Small intestine (tissue), 7 donors: ENCODE data around the gene ERAP2. TPM values are rescaled to one million over a fixed set of nuclear protein-coding genes. Genes with fewer than 3 reads are reported as not detected.

ENCODE experiments used
- DNase-seq, 2 donors: peaks; one replicate each; pipeline versions ENCODE4 v3.0.0 to v3.0.0-alpha.2; 2013
- FAIRE-seq: peaks from 2 replicates; lab custom pipeline; 2012; peaks lifted over from hg19 to GRCh38; lab: Jason Lieb, UNC
- H3K27ac ChIP-seq, 3 donors: one replicate each; pipeline ENCODE4 v1.5.1; 2013; ENCODE audit warnings: low read length in 2 of 3, mild to moderate bottlenecking in 2 of 3, control low read depth in 1 of 3, inconsistent platforms in 1 of 3, low read depth in 1 of 3, moderate library complexity in 1 of 3
- H3K27me3 ChIP-seq, 3 donors: one replicate each; pipeline ENCODE4 v1.6.1; 2013; ENCODE audit warnings: low read length in 3 of 3, inconsistent platforms in 1 of 3; ENCODE audit not compliant: control insufficient read depth in 3 of 3, insufficient read depth in 3 of 3
- H3K36me3 ChIP-seq, 3 donors: one replicate each; pipeline ENCODE4 v1.6.1; 2013; ENCODE audit warnings: low read length in 3 of 3, inconsistent platforms in 1 of 3, low read depth in 1 of 3, mild to moderate bottlenecking in 1 of 3, moderate library complexity in 1 of 3; ENCODE audit not compliant: control insufficient read depth in 3 of 3, insufficient read depth in 2 of 3
- H3K4me1 ChIP-seq, 3 donors: one replicate each; pipeline ENCODE4 v1.6.1; 2013; ENCODE audit warnings: low read length in 2 of 3, inconsistent platforms in 1 of 3, low read depth in 1 of 3, mild to moderate bottlenecking in 1 of 3, moderate library complexity in 1 of 3; ENCODE audit not compliant: control insufficient read depth in 3 of 3, insufficient read depth in 2 of 3
- H3K4me3 ChIP-seq, 3 donors: one replicate each; pipeline ENCODE4 v1.5.1; 2013; ENCODE audit warnings: low read length in 3 of 3, control low read depth in 1 of 3, inconsistent platforms in 1 of 3, low read depth in 1 of 3, mild to moderate bottlenecking in 1 of 3, moderate library complexity in 1 of 3
- H3K9me3 ChIP-seq, 2 donors: one replicate each; pipeline ENCODE4 v1.6.1; 2013; ENCODE audit warnings: low read depth in 1 of 2, low read length in 1 of 2; ENCODE audit not compliant: control insufficient read depth in 2 of 2, insufficient read depth in 1 of 2
- WGBS, 3 donors: extraction: QIAGEN DNeasy Blood & Tissue Kit; methylation state at CpG; one replicate each; pipeline ENCODE4 v1.1.7; 2013; 5-methylcytosine and 5-hydroxymethylcytosine counted together
- polyA plus RNA-seq, 4 donors: library from polyadenylated mRNA; stranded (reverse) in 3 of 4; unstranded in 1 of 4; fragments of 200-250 nt in 3 of 4; fragments of 120-200 nt in 1 of 4; gene quantifications; one replicate each; pipeline versions ENCODE4 v1.2.1 to v1.2.3, GENCODE V29; 2013
- donor health status: healthy with polysubstance abuse.
- donor health status: control.
- donor health status: control.
- donor health status: Bipolar disorder and iron deficiency.
- donor health status: healthy.

Gene ERAP2
- polyA plus RNA-seq, 4 donors: 4.1 to 43.3 (median 6.0) TPM

GRCh38 chr5:96896806-96897205 lies 20.5 kb downstream of the ERAP2 start:
- H3K4me1 ChIP-seq: no peaks in the 10 kb centered on the region
- no peaks in the 10 kb centered on the region for H3K9me3 ChIP-seq
- H3K36me3 ChIP-seq: peaks cover 11 to 30% (median 13%) of the 10 kb centered on the region in 3 donors
- no peaks in the 10 kb centered on the region for H3K27me3 ChIP-seq
- FAIRE-seq (peak; percentile 15), DNase-seq (no peak)
- WGBS, 3 donors: 59 to 67% (median 63%) methylated on average over 3 of the region's 3 CpGs
- no peak overlapping the region for H3K4me3 ChIP-seq
- H3K27ac ChIP-seq: no peak overlapping the region

DNA sequence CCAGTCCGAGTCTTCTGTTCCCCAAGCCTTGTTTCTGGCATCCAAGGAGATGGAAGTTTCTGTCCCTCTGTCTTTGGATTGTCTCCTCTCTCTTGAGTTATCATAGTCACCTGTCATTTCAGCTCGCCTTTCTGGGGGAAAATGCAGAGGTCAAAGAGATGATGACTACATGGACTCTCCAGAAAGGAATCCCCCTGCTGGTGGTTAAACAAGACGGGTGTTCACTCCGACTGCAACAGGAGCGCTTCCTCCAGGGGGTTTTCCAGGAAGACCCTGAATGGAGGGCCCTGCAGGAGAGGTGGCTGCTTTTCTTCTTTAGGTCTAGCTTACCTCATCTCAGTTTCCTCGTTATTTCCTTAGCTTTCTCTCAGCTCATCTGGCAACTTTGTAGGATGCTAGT lies 25.1 kb downstream of the ERAP2 start:
- DNase-seq (no peak), FAIRE-seq (no peak)
- Histone ChIP-seq H3K36me3 (peaks cover 7 to 23% (median 10%) of the 10 kb centered on the region in 3 donors), H3K9me3 (no peaks in the 10 kb centered on the region), H3K27ac (no peak overlapping the region), H3K27me3 (no peaks in the 10 kb centered on the region), H3K4me3 (no peak overlapping the region), H3K4me1 (no peaks in the 10 kb centered on the region)
- WGBS, 3 donors: 83 to 84% (median 84%) methylated on average over 6 of the region's 6 CpGs

DNA sequence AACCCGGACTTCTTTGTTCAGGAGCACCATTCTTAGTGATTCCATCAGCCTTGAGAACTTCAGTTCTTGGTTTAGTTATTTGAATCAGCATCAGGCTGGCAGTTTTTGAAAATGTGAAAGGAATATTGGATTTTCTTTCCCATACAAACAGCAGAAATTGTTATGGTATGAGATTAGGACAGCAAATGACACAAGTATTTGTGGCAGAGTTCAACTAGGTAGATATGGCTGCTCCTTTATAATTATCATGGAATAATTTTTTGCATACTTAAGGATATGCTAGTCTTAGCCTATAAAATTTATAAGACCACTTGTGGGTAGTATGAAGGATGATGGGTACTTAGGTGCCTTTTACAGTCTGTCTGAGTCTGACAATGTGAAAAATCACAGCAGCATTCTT lies 25.5 kb downstream of the ERAP2 start:
- FAIRE-seq (no peak), DNase-seq (no peak)
- 94 to 100% (median 97%) methylated on average over 1 of the region's 1 CpG for WGBS, 3 donors
- no peak overlapping the region for H3K4me3 ChIP-seq
- peaks cover 6 to 23% (median 10%) of the 10 kb centered on the region in 3 donors for H3K36me3 ChIP-seq
- H3K27ac ChIP-seq: no peak overlapping the region
- H3K9me3 ChIP-seq: no peaks in the 10 kb centered on the region
- no peaks in the 10 kb centered on the region for H3K4me1 ChIP-seq
- H3K27me3 ChIP-seq: no peaks in the 10 kb centered on the region

DNA sequence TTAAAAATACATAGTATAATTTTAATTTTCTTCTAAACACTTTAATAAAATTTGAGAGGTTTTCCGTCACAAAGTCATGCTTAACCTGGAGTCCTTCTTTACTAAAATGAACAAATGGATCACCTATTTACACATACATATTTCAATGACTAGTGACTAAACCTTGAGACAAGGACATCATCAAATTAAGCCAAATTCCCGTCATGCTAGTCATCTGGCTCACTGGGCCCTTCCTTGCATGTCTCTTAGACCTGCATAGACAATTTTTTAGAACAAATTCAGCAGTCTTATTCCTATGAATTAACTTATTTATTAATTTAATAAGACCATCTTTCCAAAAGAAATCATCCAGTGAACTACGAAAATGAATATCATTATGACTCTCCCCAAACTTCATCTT lies 26.6 kb downstream of the ERAP2 start:
- Histone ChIP-seq H3K27me3 (no peaks in the 10 kb centered on the region), H3K4me3 (no peak overlapping the region), H3K36me3 (peaks cover 5 to 23% (median 8%) of the 10 kb centered on the region in 3 donors), H3K9me3 (no peaks in the 10 kb centered on the region), H3K27ac (no peak overlapping the region), H3K4me1 (no peaks in the 10 kb centered on the region)
- WGBS, 3 donors: 95 to 97% (median 96%) methylated on average over 3 of the region's 3 CpGs
- no peak for DNase-seq
- no peak for FAIRE-seq

DNA sequence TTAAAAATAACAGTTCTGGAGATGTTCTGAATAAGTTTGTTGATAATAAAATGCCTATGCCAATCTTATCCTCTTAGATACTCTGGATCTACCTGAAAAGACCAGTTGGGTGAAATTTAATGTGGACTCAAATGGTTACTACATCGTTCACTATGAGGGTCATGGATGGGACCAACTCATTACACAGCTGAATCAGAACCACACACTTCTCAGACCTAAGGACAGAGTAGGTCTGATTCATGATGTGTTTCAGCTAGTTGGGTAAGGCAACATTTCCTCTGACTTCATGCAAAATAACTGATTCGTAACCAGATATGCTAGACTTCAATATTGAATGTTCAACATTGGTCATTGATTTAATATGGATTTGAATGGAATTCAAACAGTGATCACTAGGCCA lies 27.0 kb downstream of the ERAP2 start:
- no peaks in the 10 kb centered on the region for H3K9me3 ChIP-seq
- no peak overlapping the region for H3K27ac ChIP-seq
- FAIRE-seq (no peak), DNase-seq (no peak)
- H3K4me1 ChIP-seq: no peaks in the 10 kb centered on the region
- no peaks in the 10 kb centered on the region for H3K27me3 ChIP-seq
- 91 to 98% (median 96%) methylated on average over 2 of the region's 2 CpGs for WGBS, 3 donors
- no peak overlapping the region for H3K4me3 ChIP-seq
- H3K36me3 ChIP-seq: peaks cover 5 to 23% (median 7%) of the 10 kb centered on the region in 3 donors

GRCh38 chr5:96904054-96904931 lies 28.0 kb downstream of the ERAP2 start:
- Histone ChIP-seq H3K4me1 (no peaks in the 10 kb centered on the region), H3K27me3 (no peaks in the 10 kb centered on the region), H3K9me3 (no peaks in the 10 kb centered on the region), H3K27ac (no peak overlapping the region), H3K4me3 (no peak overlapping the region), H3K36me3 (peaks cover 7 to 29% (median 11%) of the 10 kb centered on the region in 3 donors)
- DNase-seq (no peak), FAIRE-seq (no peak)
- 70 to 90% (median 84%) methylated on average over 3 of the region's 3 CpGs for WGBS, 3 donors

DNA sequence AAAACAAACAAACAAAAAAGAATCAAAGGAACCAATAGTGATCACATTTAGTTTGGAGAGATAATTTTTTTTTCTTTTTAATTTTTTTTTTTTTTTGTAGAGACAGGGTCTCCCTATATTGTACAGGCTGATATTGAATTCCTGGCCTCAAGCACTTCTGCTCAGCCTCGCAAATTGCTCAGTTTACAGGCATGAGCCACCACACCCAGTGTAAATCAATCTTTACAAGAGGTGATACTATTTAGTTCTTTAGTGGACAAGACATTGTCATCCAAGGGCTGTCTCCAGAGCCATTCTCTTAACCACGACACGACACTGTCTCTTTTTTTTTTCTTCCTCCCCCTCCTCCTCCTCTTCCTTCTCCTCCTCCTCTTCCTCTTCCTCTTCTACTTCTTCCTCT lies 29.6 kb downstream of the ERAP2 start:
- WGBS, 3 donors: 90 to 95% (median 92%) methylated on average over 3 of the region's 3 CpGs
- Histone ChIP-seq H3K27ac (no peak overlapping the region), H3K4me1 (no peaks in the 10 kb centered on the region), H3K9me3 (no peaks in the 10 kb centered on the region), H3K4me3 (no peak overlapping the region), H3K27me3 (no peaks in the 10 kb centered on the region), H3K36me3 (peaks cover 8 to 29% (median 11%) of the 10 kb centered on the region in 3 donors)
- FAIRE-seq (no peak), DNase-seq (no peak)

- DNase-seq (no peak), FAIRE-seq (no peak)
- H3K4me3 ChIP-seq: no peak overlapping the region
- WGBS, 3 donors: 83 to 88% (median 87%) methylated on average over 4 of the region's 4 CpGs
- H3K4me1 ChIP-seq: no peaks in the 10 kb centered on the region
- H3K9me3 ChIP-seq: no peaks in the 10 kb centered on the region
- H3K27ac ChIP-seq: no peak overlapping the region
- peaks cover 8 to 24% (median 9%) of the 10 kb centered on the region in 3 donors for H3K36me3 ChIP-seq
- no peaks in the 10 kb centered on the region for H3K27me3 ChIP-seq
These were observed 32.7 kb downstream of the ERAP2 start for GRCh38 chr5:96909003-96909402.
